ENCODE measurements around the gene CABLES1. TPM values are rescaled to one million over a fixed set of nuclear protein-coding genes. Genes with fewer than 3 reads are reported as not detected.

Gene CABLES1
- total RNA-seq, 1 donor from 2014 or later, result 3.1 TPM

DNA sequence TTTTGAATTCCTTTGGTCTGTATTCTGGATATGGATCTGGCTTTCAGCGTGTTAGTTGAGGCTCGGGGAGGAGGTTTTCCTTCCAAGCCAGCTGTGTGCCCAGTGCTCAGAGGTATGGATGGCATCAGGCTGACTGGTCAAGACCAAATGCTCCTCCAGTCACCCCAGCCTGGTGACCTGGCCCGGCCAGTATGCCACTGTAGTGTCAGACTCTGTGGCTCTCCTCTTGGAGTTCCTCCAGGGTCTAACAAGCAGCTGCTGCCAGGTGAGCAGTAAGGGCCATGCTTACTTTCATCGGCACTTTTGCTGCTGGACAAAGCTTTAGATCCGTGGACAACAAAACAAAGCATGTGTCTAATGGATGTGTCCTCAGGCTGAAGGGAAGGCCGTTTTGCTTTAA, 44.1 kb downstream of the CABLES1 start:
- Mint-ChIP-seq H3K9me3 (ENCODE audit: unreplicated experiment) (no peaks in the 10 kb centered on the region), H3K36me3 (ENCODE audit: unreplicated experiment) (no peaks in the 10 kb centered on the region), H3K27ac (ENCODE audit: unreplicated experiment) (no peak overlapping the region), H3K27me3 (ENCODE audit: unreplicated experiment) (peaks cover 6% of the 10 kb centered on the region), H3K4me3 (ENCODE audit: unreplicated experiment) (no peak overlapping the region), H3K4me1 (ENCODE audit: low read depth, unreplicated experiment) (peaks cover 8% of the 10 kb centered on the region)
- DNase-seq, result no peak
- TF ChIP-seq, protein P1, sequence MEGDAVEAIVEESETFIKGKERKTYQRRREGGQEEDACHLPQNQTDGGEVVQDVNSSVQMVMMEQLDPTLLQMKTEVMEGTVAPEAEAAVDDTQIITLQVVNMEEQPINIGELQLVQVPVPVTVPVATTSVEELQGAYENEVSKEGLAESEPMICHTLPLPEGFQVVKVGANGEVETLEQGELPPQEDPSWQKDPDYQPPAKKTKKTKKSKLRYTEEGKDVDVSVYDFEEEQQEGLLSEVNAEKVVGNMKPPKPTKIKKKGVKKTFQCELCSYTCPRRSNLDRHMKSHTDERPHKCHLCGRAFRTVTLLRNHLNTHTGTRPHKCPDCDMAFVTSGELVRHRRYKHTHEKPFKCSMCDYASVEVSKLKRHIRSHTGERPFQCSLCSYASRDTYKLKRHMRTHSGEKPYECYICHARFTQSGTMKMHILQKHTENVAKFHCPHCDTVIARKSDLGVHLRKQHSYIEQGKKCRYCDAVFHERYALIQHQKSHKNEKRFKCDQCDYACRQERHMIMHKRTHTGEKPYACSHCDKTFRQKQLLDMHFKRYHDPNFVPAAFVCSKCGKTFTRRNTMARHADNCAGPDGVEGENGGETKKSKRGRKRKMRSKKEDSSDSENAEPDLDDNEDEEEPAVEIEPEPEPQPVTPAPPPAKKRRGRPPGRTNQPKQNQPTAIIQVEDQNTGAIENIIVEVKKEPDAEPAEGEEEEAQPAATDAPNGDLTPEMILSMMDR (IDR thresholded peaks at IDR 0.05; ENCODE audit: partially characterized antibody, unreplicated experiment), result no peak

- TF ChIP-seq, protein P1 (IDR thresholded peaks at IDR 0.05; ENCODE audit: partially characterized antibody, unreplicated experiment), result no peak
- Mint-ChIP-seq H3K9me3 (ENCODE audit: unreplicated experiment) (peaks cover 4% of the 10 kb centered on the region), H3K27ac (ENCODE audit: unreplicated experiment) (no peak overlapping the region), H3K27me3 (ENCODE audit: unreplicated experiment) (peaks cover 6% of the 10 kb centered on the region), H3K36me3 (ENCODE audit: unreplicated experiment) (no peaks in the 10 kb centered on the region), H3K4me3 (ENCODE audit: unreplicated experiment) (no peak overlapping the region), H3K4me1 (ENCODE audit: low read depth, unreplicated experiment) (peaks cover 11% of the 10 kb centered on the region)
- DNase-seq, result no peak
Observed at GRCh38 chr18:23181547-23181946, 46.3 kb downstream of the CABLES1 start.

- no peak for DNase-seq
Observed at GRCh38 chr18:23182606-23183005, 47.3 kb downstream of the CABLES1 start.

DNA sequence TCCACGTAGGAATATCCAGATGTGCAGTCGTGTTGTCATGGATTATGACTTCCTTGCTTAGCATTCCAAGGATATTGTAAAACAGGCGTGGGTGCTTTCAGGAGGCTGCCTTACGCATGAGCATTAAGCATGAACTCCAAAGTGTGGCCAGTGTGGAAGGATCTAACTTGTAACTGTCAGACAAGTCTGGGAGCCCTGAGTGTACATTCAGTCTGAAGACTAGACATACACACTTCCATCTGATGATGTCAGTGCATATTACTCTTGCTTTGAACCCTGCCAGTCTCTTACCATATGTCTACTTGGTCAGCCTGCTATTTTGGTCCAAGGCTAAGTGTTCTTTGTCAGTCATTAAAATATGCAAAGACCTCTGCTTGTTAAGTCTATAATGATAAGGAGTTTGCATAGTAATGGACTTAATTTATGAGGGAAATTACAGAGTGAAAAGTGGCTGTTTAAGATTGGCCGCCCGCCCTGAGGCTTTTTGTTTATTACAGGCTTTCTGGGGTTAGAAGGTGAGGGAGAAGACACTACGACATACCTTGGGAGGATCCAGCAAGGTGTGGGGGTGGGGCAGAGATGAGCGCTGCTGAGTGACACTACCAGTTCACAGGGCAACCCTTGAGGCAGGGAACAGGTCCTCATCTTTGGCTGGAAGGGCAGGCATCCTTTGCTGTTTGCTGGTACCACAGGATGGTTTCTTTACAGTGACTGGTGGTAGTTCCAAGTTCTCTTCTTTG, 48.3 kb downstream of the CABLES1 start:
- Mint-ChIP-seq H3K9me3 (ENCODE audit: unreplicated experiment) (peaks cover 6% of the 10 kb centered on the region), H3K4me1 (ENCODE audit: low read depth, unreplicated experiment) (peaks cover 12% of the 10 kb centered on the region), H3K27ac (ENCODE audit: unreplicated experiment) (no peak overlapping the region), H3K4me3 (ENCODE audit: unreplicated experiment) (no peak overlapping the region), H3K36me3 (ENCODE audit: unreplicated experiment) (no peaks in the 10 kb centered on the region), H3K27me3 (ENCODE audit: unreplicated experiment) (peaks cover 2% of the 10 kb centered on the region)
- TF ChIP-seq, protein P1 (IDR thresholded peaks at IDR 0.05; ENCODE audit: partially characterized antibody, unreplicated experiment), result no peak
- no peak for DNase-seq

More at GRCh38 chr18:23182606-23183005, 47.3 kb downstream of the CABLES1 start:
- Mint-ChIP-seq H3K36me3 (ENCODE audit: unreplicated experiment) (no peaks in the 10 kb centered on the region), H3K27ac (ENCODE audit: unreplicated experiment) (no peak overlapping the region), H3K9me3 (ENCODE audit: unreplicated experiment) (peaks cover 4% of the 10 kb centered on the region), H3K4me1 (ENCODE audit: low read depth, unreplicated experiment) (peaks cover 11% of the 10 kb centered on the region), H3K4me3 (ENCODE audit: unreplicated experiment) (no peak overlapping the region), H3K27me3 (ENCODE audit: unreplicated experiment) (peaks cover 5% of the 10 kb centered on the region)
- TF ChIP-seq, protein P1 (IDR thresholded peaks at IDR 0.05; ENCODE audit: partially characterized antibody, unreplicated experiment), result no peak

DNA sequence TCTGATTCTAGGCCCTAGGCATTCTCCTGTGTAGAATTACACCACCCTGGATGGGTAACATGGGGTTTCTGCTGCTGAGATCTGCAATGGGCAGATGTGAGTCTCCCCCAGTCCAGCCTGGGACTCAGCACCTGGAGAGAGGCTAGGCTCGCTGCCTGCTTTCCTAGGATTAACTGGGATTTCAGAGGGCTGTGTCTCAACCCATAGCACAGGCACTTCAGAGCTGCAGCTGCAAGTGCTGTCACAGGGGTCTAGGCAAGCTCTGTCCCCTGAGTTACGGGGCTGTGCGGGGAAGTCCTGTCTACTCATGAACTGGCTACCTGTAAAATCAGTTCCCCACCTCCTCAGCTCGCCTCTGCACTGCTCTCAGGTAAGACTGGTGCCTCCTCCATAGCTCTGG, 51.5 kb downstream of the CABLES1 start:
- Mint-ChIP-seq H3K36me3 (ENCODE audit: unreplicated experiment) (no peaks in the 10 kb centered on the region), H3K9me3 (ENCODE audit: unreplicated experiment) (peaks cover 6% of the 10 kb centered on the region), H3K4me1 (ENCODE audit: low read depth, unreplicated experiment) (peaks cover 14% of the 10 kb centered on the region), H3K4me3 (ENCODE audit: unreplicated experiment) (no peak overlapping the region), H3K27me3 (ENCODE audit: unreplicated experiment) (peaks cover 4% of the 10 kb centered on the region), H3K27ac (ENCODE audit: unreplicated experiment) (no peak overlapping the region)
- TF ChIP-seq, protein P1 (IDR thresholded peaks at IDR 0.05; ENCODE audit: partially characterized antibody, unreplicated experiment), result no peak
- DNase-seq, result no peak

Measured in glutamatergic neuron (in vitro differentiated cells).